CD4-positive, alpha-beta memory T cell (primary cell): ENCODE results near the gene HBZ. TPM values are rescaled to one million over a fixed set of nuclear protein-coding genes. Genes with fewer than 3 reads are reported as not detected.
A peak's percentile ranks its signal among the peaks of the same experiment; 100 is the strongest.

Experiments used
- CTCF ChIA-PET: fragments of 350-600 bp; sonication (Branson Sonifier 250); formaldehyde crosslinking; loops from one replicate; lab custom pipeline; 2021; ENCODE audit warnings: inconsistent platforms; ENCODE audit not compliant: partially characterized antibody; lab: Charles Lee
- POLR2A ChIA-PET: fragments of 350-600 bp; sonication (Branson Sonifier 250); formaldehyde crosslinking; loops from one replicate; lab custom pipeline; 2021; ENCODE audit not compliant: partially characterized antibody; lab: Charles Lee
- DNase-seq, 5 donors: peaks; one replicate each; pipeline versions ENCODE4 v3.0.0 to v3.0.0-alpha.2; 2020 to 2022; ENCODE audit warnings: mixed read lengths in 1 of 5
- H3K27ac ChIP-seq: one replicate; pipeline ENCODE4 v1.7.0; 2013; ENCODE audit warnings: low read depth, low read length
- H3K27me3 ChIP-seq: 2 replicates; pipeline ENCODE4 v1.7.0; 2013; ENCODE audit warnings: mild to moderate bottlenecking, low read length, moderate library complexity; ENCODE audit not compliant: insufficient read depth
- H3K36me3 ChIP-seq: 2 replicates; pipeline ENCODE4 v1.7.0; 2013; ENCODE audit warnings: mild to moderate bottlenecking, low read length, moderate library complexity; ENCODE audit not compliant: insufficient read depth
- H3K4me1 ChIP-seq: 2 replicates; pipeline ENCODE4 v1.7.0; 2013; ENCODE audit warnings: mild to moderate bottlenecking, low read length, moderate library complexity; ENCODE audit not compliant: insufficient read depth
- H3K4me3 ChIP-seq, 2 donors: one replicate each; pipeline ENCODE4 v1.7.0; 2013; ENCODE audit warnings: low read length in 2 of 2, mild to moderate bottlenecking in 1 of 2
- H3K9me3 ChIP-seq, 2 donors: one replicate each; pipeline ENCODE4 v1.7.0; 2013; ENCODE audit warnings: low read length in 2 of 2, control low read depth in 1 of 2; ENCODE audit not compliant: control insufficient read depth in 1 of 2
- H3K27ac Mint-ChIP-seq, 7 donors: one replicate each; pipeline ENCODE4 v1.8.0; 2020 to 2021; ENCODE audit warnings: mixed read lengths in 7 of 7, mild to moderate bottlenecking in 6 of 7, inconsistent platforms in 3 of 7, moderate library complexity in 3 of 7
- H3K27me3 Mint-ChIP-seq, 2 donors: one replicate each; pipeline ENCODE4 v1.8.0; 2020 to 2021; ENCODE audit warnings: mixed read lengths in 2 of 2
- H3K36me3 Mint-ChIP-seq, 2 donors: one replicate each; pipeline ENCODE4 v1.8.0; 2020 to 2021; ENCODE audit warnings: mixed read lengths in 2 of 2, inconsistent platforms in 1 of 2, mild to moderate bottlenecking in 1 of 2
- H3K4me1 Mint-ChIP-seq, 4 donors: one replicate each; pipeline ENCODE4 v1.8.0; 2020 to 2021; ENCODE audit warnings: mixed read lengths in 4 of 4, mild to moderate bottlenecking in 1 of 4
- H3K4me3 Mint-ChIP-seq, 8 donors: one replicate each; pipeline ENCODE4 v1.8.0; 2020 to 2021; ENCODE audit warnings: mixed read lengths in 8 of 8, mild to moderate bottlenecking in 7 of 8, moderate library complexity in 6 of 8, inconsistent platforms in 3 of 8
- H3K9me3 Mint-ChIP-seq, 8 donors: one replicate each; pipeline ENCODE4 v1.8.0; 2020 to 2021; ENCODE audit warnings: mixed read lengths in 8 of 8, mild to moderate bottlenecking in 5 of 8, inconsistent platforms in 3 of 8, moderate library complexity in 1 of 8
- intact Hi-C: fragments of 100-400 bp; cut with micrococcal nuclease; formaldehyde crosslinking; loops from one replicate; pipeline ENCODE4 v1.15.1; 2023
- polyA plus RNA-seq, 2 donors: library from polyadenylated mRNA; unstranded; fragments of 300-500 nt; fragmentation: Illumina TruSeq; gene quantifications; one replicate each; pipeline ENCODE4 v1.2.3, GENCODE V29; 2021
- total RNA-seq, 2 experiments: library from RNA; stranded (reverse); gene quantifications; one replicate each; pipeline ENCODE4 v1.2.3, GENCODE V29; 2021

The HBZ gene
- total RNA-seq: not detected
- not detected for polyA plus RNA-seq

DNA sequence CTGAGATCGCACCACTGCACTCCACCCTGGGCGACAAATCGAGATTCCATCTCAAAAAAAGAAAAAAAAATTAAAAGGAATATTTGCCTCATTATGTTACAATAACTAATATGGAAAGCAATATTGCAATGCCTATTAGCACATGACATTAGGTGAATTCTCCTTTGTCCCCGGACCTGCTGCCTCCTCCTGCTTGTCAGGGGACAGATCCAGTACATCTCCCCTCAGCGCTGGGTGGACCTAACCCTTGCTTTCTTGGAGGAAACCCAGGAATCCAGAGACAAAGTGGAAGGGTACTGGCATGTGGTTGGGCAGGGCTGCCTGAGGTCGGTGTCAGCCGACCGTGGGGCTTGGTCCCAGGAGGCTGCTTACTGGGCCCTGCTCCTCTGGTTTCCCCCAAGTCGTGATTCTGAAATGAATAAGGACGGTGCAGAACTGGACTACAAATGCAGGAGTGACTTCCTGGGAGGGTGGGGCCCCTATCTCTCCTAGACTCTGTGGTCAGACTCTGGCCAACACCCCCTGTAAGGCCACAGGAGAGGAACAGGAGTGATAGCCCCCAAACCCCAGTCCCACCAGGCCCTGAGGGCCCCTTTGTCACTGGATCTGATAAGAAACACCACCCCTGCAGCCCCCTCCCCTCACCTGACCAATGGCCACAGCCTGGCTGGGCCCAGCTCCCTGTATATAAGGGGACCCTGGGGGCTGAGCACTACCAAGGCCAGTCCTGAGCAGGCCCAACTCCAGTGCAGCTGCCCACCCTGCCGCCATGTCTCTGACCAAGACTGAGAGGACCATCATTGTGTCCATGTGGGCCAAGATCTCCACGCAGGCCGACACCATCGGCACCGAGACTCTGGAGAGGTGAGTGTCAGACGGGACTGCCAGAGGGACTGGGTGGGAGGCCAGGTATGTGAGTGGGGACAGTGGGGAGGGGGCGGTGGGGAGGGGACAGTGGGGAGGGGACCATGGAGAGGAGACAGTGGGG, at the start of gene HBZ:
HBZ (plus strand) TSS at position 504 of the 988 bp plus-strand sequence; CDS start at position 770, 266 bp downstream.
- H3K27ac Mint-ChIP-seq: peak within 1 kb of the TSS in 1 of 7 donors; percentile 17
- peaks cover 3 to 8% (median 6%) of the 10 kb centered on the region in 4 donors for H3K4me1 Mint-ChIP-seq
- POLR2A ChIA-PET: no interaction called here
- Histone ChIP-seq H3K27me3 (peaks cover 7% of the 10 kb centered on the region), H3K9me3 (no peaks in the 10 kb centered on the region), H3K27ac (no peak within 1 kb of the TSS), H3K4me1 (peaks cover 9% of the 10 kb centered on the region), H3K4me3 (no peak within 1 kb of the TSS), H3K36me3 (no peaks in the 10 kb centered on the region)
- CTCF ChIA-PET: no interaction called here
- no peaks in the 10 kb centered on the region for H3K36me3 Mint-ChIP-seq
- peaks cover 0 to 2% (median 0%) of the 10 kb centered on the region in 8 donors for H3K9me3 Mint-ChIP-seq
- no peak for DNase-seq
- intact Hi-C loops: no loop called here
- H3K4me3 Mint-ChIP-seq: peak within 1 kb of the TSS in 2 of 8 donors; percentile 20 to 47
- H3K27me3 Mint-ChIP-seq: peaks cover 16 to 25% of the 10 kb centered on the region in 2 donors

DNA sequence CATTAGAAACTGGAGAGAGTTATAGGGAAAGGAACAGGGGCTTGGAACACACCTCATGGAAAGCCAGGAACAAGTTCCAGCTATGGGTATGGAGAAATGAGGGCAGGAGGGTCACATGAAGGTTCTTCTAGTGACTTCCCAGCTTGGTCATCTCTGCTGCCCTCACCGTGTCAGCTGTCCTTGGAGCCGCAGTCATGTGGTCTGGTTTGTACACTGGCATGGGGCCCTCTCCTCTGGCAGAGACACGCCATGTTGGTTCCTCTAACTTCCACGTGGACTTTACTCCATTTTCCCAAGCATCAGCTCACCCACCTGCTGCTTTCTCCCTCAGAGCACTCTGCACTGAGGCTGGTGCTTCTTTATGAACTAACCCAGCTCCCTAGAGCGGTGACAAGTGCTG, 48.1 kb upstream of the HBZ start:
- Histone ChIP-seq H3K4me1 (peaks cover 4% of the 10 kb centered on the region), H3K36me3 (peaks cover 6% of the 10 kb centered on the region), H3K4me3 (no peak overlapping the region), H3K27ac (no peak overlapping the region), H3K9me3 (no peaks in the 10 kb centered on the region), H3K27me3 (no peaks in the 10 kb centered on the region)
- Mint-ChIP-seq H3K27me3 (no peaks in the 10 kb centered on the region), H3K9me3 (no peaks in the 10 kb centered on the region), H3K36me3 (peaks cover 18 to 33% of the 10 kb centered on the region in 2 donors), H3K27ac (no peak overlapping the region), H3K4me1 (peaks cover 1 to 6% (median 4%) of the 10 kb centered on the region in 4 donors), H3K4me3 (no peak overlapping the region)
- ChIA-PET POLR2A (no interaction called here), CTCF (interaction anchor here (1.5 to 5.1 kb wide), 6 partner anchors 8 to 87 kb away, joined by 3 to 37 read pairs (median 8); no protein-coding TSS in a partner anchor)
- no peak for DNase-seq
- intact Hi-C loops: no loop called here

DNA sequence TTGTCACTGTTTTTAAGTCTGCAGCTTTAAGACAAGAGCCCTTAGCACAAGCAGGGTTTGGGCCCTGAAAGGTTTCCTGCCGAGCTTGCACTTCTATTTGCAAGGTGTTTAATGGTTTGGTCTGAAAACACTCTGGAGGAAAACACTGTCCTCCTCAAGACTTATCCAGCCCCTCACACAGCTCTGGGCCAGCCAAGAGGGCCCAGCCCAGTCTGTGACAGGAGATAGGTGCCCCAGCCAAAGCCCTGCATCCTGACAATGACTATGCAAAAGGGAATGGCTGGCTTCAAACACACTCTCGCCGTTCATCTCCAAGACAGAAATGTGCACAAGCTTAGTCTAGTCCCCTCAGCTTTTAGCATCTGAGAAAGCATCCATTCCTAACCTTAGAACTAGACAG, 47.5 kb upstream of the HBZ start:
- Mint-ChIP-seq H3K36me3 (peaks cover 18 to 36% of the 10 kb centered on the region in 2 donors), H3K4me1 (peaks cover 1 to 6% (median 4%) of the 10 kb centered on the region in 4 donors), H3K27me3 (no peaks in the 10 kb centered on the region), H3K27ac (no peak overlapping the region), H3K9me3 (no peaks in the 10 kb centered on the region), H3K4me3 (no peak overlapping the region)
- no peaks in the 10 kb centered on the region for H3K9me3 ChIP-seq
- peaks cover 12% of the 10 kb centered on the region for H3K36me3 ChIP-seq
- H3K27me3 ChIP-seq: no peaks in the 10 kb centered on the region
- no peak overlapping the region for H3K27ac ChIP-seq
- DNase-seq: no peak
- no peak overlapping the region for H3K4me3 ChIP-seq
- POLR2A ChIA-PET: no interaction called here
- intact Hi-C loops: no loop called here
- CTCF ChIA-PET: interaction anchor here (1.5 to 5.1 kb wide), 5 partner anchors 9 to 87 kb away, joined by 3 to 37 read pairs (median 10); no protein-coding TSS in a partner anchor
- peaks cover 4% of the 10 kb centered on the region for H3K4me1 ChIP-seq

DNA sequence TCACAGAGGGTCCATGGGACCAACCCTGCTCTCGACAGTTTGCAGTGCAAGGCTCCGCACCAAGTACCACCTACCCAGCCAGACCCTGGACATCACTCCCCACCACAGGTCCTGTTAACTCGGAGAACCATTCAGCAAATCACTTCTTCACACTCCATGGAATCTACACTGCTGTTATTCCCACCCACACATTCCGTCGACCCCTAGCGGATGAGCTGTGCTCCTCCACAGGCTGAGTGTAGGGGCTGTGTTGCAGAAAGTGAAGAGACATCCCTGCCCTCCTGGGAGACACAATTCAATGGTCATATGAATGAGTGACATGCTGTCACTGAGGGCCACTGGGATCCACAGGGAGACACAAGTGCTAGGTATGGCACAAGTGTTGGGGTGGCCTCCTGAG, 46.9 kb upstream of the HBZ start:
- H3K27ac ChIP-seq: no peak overlapping the region
- ChIA-PET POLR2A (no interaction called here), CTCF (interaction anchor here (1.3 to 5.1 kb wide), 6 partner anchors 10 to 86 kb away, joined by 3 to 42 read pairs (median 20); no protein-coding TSS in a partner anchor)
- intact Hi-C loops: no loop called here
- H3K4me1 ChIP-seq: peaks cover 4% of the 10 kb centered on the region
- peaks cover 1 to 6% (median 4%) of the 10 kb centered on the region in 4 donors for H3K4me1 Mint-ChIP-seq
- H3K36me3 Mint-ChIP-seq: peaks cover 18 to 34% of the 10 kb centered on the region in 2 donors
- H3K9me3 Mint-ChIP-seq: no peaks in the 10 kb centered on the region
- DNase-seq: no peak
- no peak overlapping the region for H3K4me3 ChIP-seq
- H3K36me3 ChIP-seq: peaks cover 12% of the 10 kb centered on the region
- no peak overlapping the region for H3K27ac Mint-ChIP-seq
- no peak overlapping the region for H3K4me3 Mint-ChIP-seq
- no peaks in the 10 kb centered on the region for H3K9me3 ChIP-seq
- no peaks in the 10 kb centered on the region for H3K27me3 ChIP-seq
- H3K27me3 Mint-ChIP-seq: no peaks in the 10 kb centered on the region

DNA sequence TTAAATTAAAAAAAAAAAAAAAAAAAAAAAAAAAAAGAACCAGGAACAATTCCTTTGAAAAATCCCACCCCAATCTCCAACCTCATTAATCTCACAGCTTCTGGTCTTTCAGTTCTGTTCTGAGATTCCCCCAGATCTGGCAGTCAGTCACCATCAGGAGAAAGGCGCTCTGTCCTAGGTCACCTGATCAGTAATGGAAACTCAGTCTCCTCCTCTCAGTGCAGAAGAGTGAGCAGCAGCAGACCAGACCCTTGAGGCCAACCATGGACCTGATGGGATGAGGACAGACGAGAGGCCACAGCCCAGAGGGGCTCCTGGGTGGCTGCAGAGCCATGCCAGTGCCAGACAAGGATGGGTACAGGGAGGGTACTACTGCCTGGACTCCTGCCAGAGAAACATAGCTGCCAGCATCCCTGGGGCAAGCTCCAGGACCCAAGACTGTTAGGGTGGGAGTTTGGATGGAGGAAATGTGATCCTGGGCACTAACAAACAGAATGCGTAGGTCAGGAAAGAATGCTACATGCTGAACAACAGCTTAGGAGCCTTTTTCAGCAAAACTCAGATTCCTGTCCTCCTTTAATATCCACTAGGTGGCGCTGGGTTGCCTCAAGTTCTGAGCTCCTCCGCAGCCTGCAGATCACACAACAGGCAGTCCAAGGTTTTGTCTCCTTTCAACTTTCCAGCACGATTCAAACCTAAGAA, 45.7 kb upstream of the HBZ start:
- Histone ChIP-seq H3K9me3 (no peaks in the 10 kb centered on the region), H3K36me3 (peaks cover 14% of the 10 kb centered on the region), H3K27ac (no peak overlapping the region), H3K4me1 (peaks cover 4% of the 10 kb centered on the region), H3K27me3 (no peaks in the 10 kb centered on the region), H3K4me3 (no peak overlapping the region)
- Mint-ChIP-seq H3K4me3 (no peak overlapping the region), H3K36me3 (peaks cover 15 to 37% of the 10 kb centered on the region in 2 donors), H3K4me1 (peaks cover 1 to 6% (median 4%) of the 10 kb centered on the region in 4 donors), H3K27me3 (no peaks in the 10 kb centered on the region), H3K9me3 (no peaks in the 10 kb centered on the region), H3K27ac (peak overlapping the region in 2 of 7 donors; percentile 11 to 29)
- ChIA-PET CTCF (interaction anchor here (0.7 to 5.1 kb wide), 32 partner anchors 8 to 256 kb away, joined by 3 to 42 read pairs (median 4); partner anchors contain the start of genes HBQ1 and LUC7L), POLR2A (interaction anchor here (0.8 kb wide), 1 partner anchor 255 kb away, joined by 4 read pairs; no protein-coding TSS in a partner anchor)
- intact Hi-C loops: loop anchor here (1.0 kb wide), 2 partner anchors 75 to 256 kb away; no protein-coding TSS in a partner anchor
- peak in 4 of 5 donors; percentile 61 to 70 (median 66) for DNase-seq

DNA sequence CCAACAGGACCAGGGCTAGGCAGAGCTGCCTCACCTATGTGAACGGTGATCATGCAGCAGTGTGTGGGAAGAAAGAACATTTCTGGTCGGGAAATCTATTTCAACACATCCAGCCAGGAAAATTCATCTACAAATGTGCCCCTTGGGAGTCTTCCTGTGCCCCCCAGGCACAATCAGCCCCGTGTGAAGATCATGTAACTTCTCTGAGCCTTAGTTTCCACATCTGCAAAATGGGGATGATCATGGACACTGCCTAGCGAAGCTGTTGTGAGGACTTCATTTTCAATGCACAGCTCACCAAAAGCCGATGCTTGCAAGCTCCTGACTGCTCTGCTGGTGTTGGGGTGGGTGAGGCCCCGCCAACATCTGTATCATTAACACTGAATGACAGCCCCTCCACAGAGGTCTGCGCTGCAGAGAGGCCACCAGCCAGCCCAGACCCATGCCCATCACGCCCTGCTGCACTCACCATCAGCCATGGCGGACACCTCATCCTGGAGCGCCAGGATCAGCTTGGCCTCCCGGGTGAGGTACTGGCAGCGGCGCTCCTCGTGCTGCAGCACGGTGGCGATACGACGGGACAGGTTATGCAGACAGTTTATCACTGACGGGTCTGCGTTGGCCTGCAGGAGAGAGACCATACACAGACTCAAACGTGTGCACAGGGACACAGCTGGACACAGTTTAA, 40.1 kb upstream of the HBZ start:
- Histone ChIP-seq H3K4me3 (no peak overlapping the region), H3K27ac (no peak overlapping the region), H3K9me3 (no peaks in the 10 kb centered on the region), H3K36me3 (peaks cover 27% of the 10 kb centered on the region), H3K4me1 (no peaks in the 10 kb centered on the region), H3K27me3 (no peaks in the 10 kb centered on the region)
- Mint-ChIP-seq H3K27ac (no peak overlapping the region), H3K9me3 (no peaks in the 10 kb centered on the region), H3K4me3 (no peak overlapping the region), H3K27me3 (no peaks in the 10 kb centered on the region), H3K36me3 (peaks cover 27 to 46% of the 10 kb centered on the region in 2 donors), H3K4me1 (no peaks in the 10 kb centered on the region)
- intact Hi-C loops: no loop called here
- DNase-seq: no peak
- ChIA-PET CTCF (interaction anchor here (0.8 to 1.0 kb wide), 2 partner anchors 45 to 70 kb away, joined by 3 read pairs; no protein-coding TSS in a partner anchor), POLR2A (no interaction called here)
